Osteocyte (in vitro differentiated cells): ENCODE data around the gene KLHL26. TPM values are rescaled to one million over a fixed set of nuclear protein-coding genes. Genes with fewer than 3 reads are reported as not detected.

Experiments
- DNase-seq: peaks from one replicate; pipeline ENCODE4 v3.0.0; 2021; ENCODE audit warnings: mixed read lengths; ENCODE audit not compliant: unreplicated experiment; ENCODE audit errors: extremely low spot score
- H3K27ac Mint-ChIP-seq: one replicate; pipeline ENCODE4 v1.8.0; 2021; ENCODE audit warnings: mild to moderate bottlenecking, mixed read lengths; ENCODE audit not compliant: unreplicated experiment
- H3K27me3 Mint-ChIP-seq: one replicate; pipeline ENCODE4 v1.8.0; 2021; ENCODE audit warnings: mixed read lengths; ENCODE audit not compliant: unreplicated experiment
- H3K36me3 Mint-ChIP-seq: one replicate; pipeline ENCODE4 v1.8.0; 2021; ENCODE audit warnings: mixed read lengths; ENCODE audit not compliant: unreplicated experiment
- H3K4me1 Mint-ChIP-seq: one replicate; pipeline ENCODE4 v1.8.0; 2021; ENCODE audit warnings: mixed read lengths; ENCODE audit not compliant: unreplicated experiment
- H3K4me3 Mint-ChIP-seq: one replicate; pipeline ENCODE4 v1.8.0; 2021; ENCODE audit warnings: mild to moderate bottlenecking, moderate library complexity, mixed read lengths; ENCODE audit not compliant: unreplicated experiment
- H3K9me3 Mint-ChIP-seq: one replicate; pipeline ENCODE4 v1.8.0; 2021; ENCODE audit warnings: mixed read lengths; ENCODE audit not compliant: unreplicated experiment
- CTCF ChIP-seq: fragments of 200-600 bp; sonication (generic); IDR thresholded peaks from 2 replicates; pipeline ENCODE4 v1.5.0; 2021; ENCODE audit warnings: antibody characterized with exemption, mild to moderate bottlenecking, moderate library complexity
- total RNA-seq: library from RNA; stranded (reverse); gene quantifications from 2 replicates; pipeline ENCODE4 v1.2.1, GENCODE V29; 2021

KLHL26 gene
- total RNA-seq, 1 donor from 2014 or later, result 12.4 TPM

GRCh38 chr19:18594096-18594823 is 42.6 kb upstream of the KLHL26 start:
- Mint-ChIP-seq H3K36me3 (peaks cover 1% of the 10 kb centered on the region), H3K4me1 (peaks cover 21% of the 10 kb centered on the region), H3K27ac (no peak overlapping the region), H3K9me3 (no peaks in the 10 kb centered on the region), H3K27me3 (no peaks in the 10 kb centered on the region), H3K4me3 (peak overlapping the region; percentile 64)
- DNase-seq, result peak; percentile 93
- peak; percentile 96 for TF ChIP-seq CTCF

GRCh38 chr19:18594824-18595373 is 41.9 kb upstream of the KLHL26 start:
- H3K27ac Mint-ChIP-seq, result no peak overlapping the region
- TF ChIP-seq CTCF, result no peak
- peaks cover 17% of the 10 kb centered on the region for H3K4me1 Mint-ChIP-seq
- no peaks in the 10 kb centered on the region for H3K9me3 Mint-ChIP-seq
- H3K27me3 Mint-ChIP-seq, result no peaks in the 10 kb centered on the region
- peak overlapping the region; percentile 64 for H3K4me3 Mint-ChIP-seq
- peaks cover 1% of the 10 kb centered on the region for H3K36me3 Mint-ChIP-seq
- DNase-seq, result no peak

GRCh38 chr19:18595475-18595874 is 41.4 kb upstream of the KLHL26 start:
- Mint-ChIP-seq H3K36me3 (peaks cover 1% of the 10 kb centered on the region), H3K9me3 (no peaks in the 10 kb centered on the region), H3K27me3 (no peaks in the 10 kb centered on the region), H3K27ac (no peak overlapping the region), H3K4me3 (no peak overlapping the region), H3K4me1 (peaks cover 11% of the 10 kb centered on the region)
- DNase-seq, result no peak
- no peak for TF ChIP-seq CTCF

GRCh38 chr19:18596752-18597157 is 40.1 kb upstream of the KLHL26 start:
- DNase-seq, result no peak
- H3K36me3 Mint-ChIP-seq, result no peaks in the 10 kb centered on the region
- H3K9me3 Mint-ChIP-seq, result no peaks in the 10 kb centered on the region
- no peaks in the 10 kb centered on the region for H3K27me3 Mint-ChIP-seq
- H3K4me1 Mint-ChIP-seq, result peaks cover 9% of the 10 kb centered on the region
- no peak overlapping the region for H3K4me3 Mint-ChIP-seq
- no peak overlapping the region for H3K27ac Mint-ChIP-seq
- no peak for TF ChIP-seq CTCF

- Mint-ChIP-seq H3K4me1 (peaks cover 11% of the 10 kb centered on the region), H3K36me3 (no peaks in the 10 kb centered on the region), H3K9me3 (no peaks in the 10 kb centered on the region), H3K4me3 (no peak overlapping the region), H3K27ac (no peak overlapping the region), H3K27me3 (peaks cover 2% of the 10 kb centered on the region)
- no peak for TF ChIP-seq CTCF
- DNase-seq, result no peak
Observed at GRCh38 chr19:18597809-18598660, 38.8 kb upstream of the KLHL26 start.
